COLO829 (cell line): Measurements from ENCODE around the gene NDRG2.
A peak's percentile ranks its signal among the peaks of the same experiment; 100 is the strongest.
"Not testable (repeated sequence)": the region's sequence is repeated elsewhere in the genome, so short reads cannot be mapped to it uniquely, and the experiment has no call there.

Experiments used
- DNase-seq: peaks from one replicate; pipeline ENCODE4 v3.0.0; 2012; ENCODE audit warnings: low spot score

The NDRG2 gene

GRCh38 chr14:21003788-21004346, 21.0 kb downstream of the NDRG2 start:
- no peak for DNase-seq

GRCh38 chr14:21001218-21001617, 23.6 kb downstream of the NDRG2 start:
- DNase-seq = no peak

GRCh38 chr14:20999591-20999990, 25.3 kb downstream of the NDRG2 start:
- no peak for DNase-seq

- no peak for DNase-seq
These were observed 26.0 kb downstream of the NDRG2 start, which contains the start of gene SLC39A2 for GRCh38 chr14:20998674-20999366. SLC39A2 (plus strand) TSS chr14:20999293; CDS start chr14:20999447, 154 bp downstream.

- no peak for DNase-seq
These were observed 26.7 kb downstream of the NDRG2 start for GRCh38 chr14:20998139-20998538.

- no peak for DNase-seq
These were observed 27.3 kb downstream of the NDRG2 start for GRCh38 chr14:20997564-20997963.

GRCh38 chr14:20997115-20997514, 27.7 kb downstream of the NDRG2 start:
- no peak for DNase-seq

GRCh38 chr14:20996521-20996920, 28.3 kb downstream of the NDRG2 start:
- DNase-seq = no peak

GRCh38 chr14:20989787-20990600, 34.9 kb downstream of the NDRG2 start, which contains the start of gene METTL17:
METTL17 (plus strand) TSS chr14:20989980; CDS start chr14:20990003, 23 bp downstream.
- peak; percentile 96 for DNase-seq

- DNase-seq = no peak
These were observed 35.4 kb downstream of the NDRG2 start for GRCh38 chr14:20989471-20989786.

- no peak for DNase-seq
These were observed 36.0 kb downstream of the NDRG2 start for GRCh38 chr14:20988717-20989470.

- peak; percentile 91 for DNase-seq
These were observed 38.0 kb downstream of the NDRG2 start for GRCh38 chr14:20986811-20987210.

- DNase-seq = not testable (repeated sequence)
These were observed 39.2 kb downstream of the NDRG2 start for GRCh38 chr14:20985650-20986049.

- DNase-seq = peak; percentile 40
These were observed 42.1 kb downstream of the NDRG2 start for GRCh38 chr14:20982646-20983369.

GRCh38 chr14:20980906-20981305, 44.0 kb downstream of the NDRG2 start:
- DNase-seq = no peak

GRCh38 chr14:20978687-20979086, 46.2 kb downstream of the NDRG2 start:
- no peak for DNase-seq

- DNase-seq = no peak
These were observed 48.6 kb downstream of the NDRG2 start for GRCh38 chr14:20976291-20976690.

- no peak for DNase-seq
These were observed 51.4 kb downstream of the NDRG2 start for GRCh38 chr14:20973501-20973900.

- DNase-seq = no peak
These were observed 53.2 kb downstream of the NDRG2 start for GRCh38 chr14:20971705-20972021.

- DNase-seq = peak; percentile 68
These were observed 53.7 kb downstream of the NDRG2 start for GRCh38 chr14:20970983-20971704.

GRCh38 chr14:20970647-20970982, 54.2 kb downstream of the NDRG2 start:
- DNase-seq = no peak
